Colon (tissue), 2 donors: ENCODE measurements around the gene APEX1.
"Not testable (repeated sequence)": the region's sequence is repeated elsewhere in the genome, so short reads cannot be mapped to it uniquely, and the experiment has no call there.

Experiments
- FAIRE-seq: peaks from 2 replicates; lab custom pipeline; 2012; peaks lifted over from hg19 to GRCh38; lab: Jason Lieb, UNC
- donor health status: control.
- donor health status: control.

Gene APEX1

DNA sequence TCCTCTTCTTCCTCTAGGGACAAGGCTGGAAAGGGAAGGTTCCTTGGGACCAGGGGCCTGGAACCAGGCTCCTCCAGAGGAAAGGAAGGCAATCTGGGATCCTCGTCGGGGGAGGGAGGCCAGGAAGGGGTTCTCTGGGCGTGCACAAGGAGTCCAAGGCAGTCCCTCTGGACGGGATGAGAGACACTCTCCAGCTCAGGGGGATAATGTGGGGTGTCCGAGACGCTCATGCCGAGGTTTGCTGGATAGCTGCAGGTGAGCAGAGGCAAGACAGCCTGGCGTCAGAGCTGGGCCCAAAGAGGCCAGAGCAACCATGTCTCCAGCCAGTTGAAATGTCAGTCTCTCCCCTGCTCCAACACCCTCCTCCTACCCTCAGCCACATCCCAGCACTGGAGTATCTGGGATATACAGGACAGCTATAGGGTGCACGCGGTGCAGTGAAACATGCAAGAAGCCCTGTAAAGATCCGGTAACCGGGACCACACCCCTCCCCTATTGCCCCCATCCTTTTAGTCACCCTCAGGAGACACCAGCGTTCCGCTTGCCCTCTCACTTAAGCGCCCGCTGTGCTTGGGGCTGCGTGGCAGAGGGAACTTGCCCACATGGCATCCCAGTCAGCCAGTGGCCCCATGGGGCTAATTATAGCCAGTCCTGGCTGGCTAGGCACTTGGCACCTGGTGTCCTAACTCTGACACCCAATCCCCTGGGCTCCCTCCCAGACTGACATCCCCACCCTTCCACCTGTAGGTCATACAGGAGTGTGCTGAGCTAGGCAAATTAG lies 19.3 kb upstream of the APEX1 start, which contains the start of gene KLHL33:
KLHL33 (minus strand) TSS at position 585 of the 781 bp plus-strand sequence; CDS start at position 230, 355 bp downstream.
- no peak for FAIRE-seq

DNA sequence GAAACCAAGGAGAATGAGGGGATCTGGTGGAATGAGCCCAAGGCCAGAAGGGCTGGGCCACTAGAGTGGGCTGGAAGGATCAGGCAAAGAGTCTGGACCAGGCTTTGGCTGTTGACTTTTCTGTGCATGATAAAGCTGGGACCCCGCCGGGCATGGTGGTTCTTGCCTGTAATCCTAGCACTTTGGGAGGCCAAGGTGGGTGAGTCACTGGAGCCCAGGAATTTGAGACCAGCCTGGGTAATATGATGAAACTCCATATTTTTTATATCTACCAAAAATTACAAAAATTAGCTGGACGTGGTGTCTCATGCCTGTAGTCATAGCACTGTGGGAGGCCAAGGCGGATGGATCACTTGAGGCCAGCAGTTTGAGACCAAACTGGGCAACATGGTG lies 18.7 kb upstream of the APEX1 start:
- no peak for FAIRE-seq

GRCh38 chr14:20438664-20439063 lies 16.4 kb upstream of the APEX1 start:
- FAIRE-seq = no peak

GRCh38 chr14:20440465-20440864 lies 14.6 kb upstream of the APEX1 start:
- FAIRE-seq = no peak

DNA sequence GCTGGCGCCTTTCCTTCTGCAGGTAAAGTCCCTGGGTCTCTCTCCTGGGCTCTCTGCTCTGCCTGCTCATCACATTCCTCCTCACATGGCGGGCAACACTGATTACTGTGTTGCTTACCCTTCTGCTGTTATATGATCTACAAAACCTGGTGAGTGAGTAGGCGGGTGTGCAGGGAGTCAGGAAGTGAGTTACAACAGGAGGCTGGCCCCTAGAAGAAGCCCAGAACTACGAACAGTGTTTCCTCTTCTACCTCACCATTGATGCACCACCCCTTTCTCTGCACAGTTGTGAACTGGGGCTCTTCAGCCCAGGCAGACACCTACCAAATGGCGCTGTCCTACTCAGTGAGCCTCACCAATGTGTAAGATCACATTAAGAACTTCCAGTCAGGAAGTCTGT lies 14.1 kb upstream of the APEX1 start:
- FAIRE-seq = no peak

DNA sequence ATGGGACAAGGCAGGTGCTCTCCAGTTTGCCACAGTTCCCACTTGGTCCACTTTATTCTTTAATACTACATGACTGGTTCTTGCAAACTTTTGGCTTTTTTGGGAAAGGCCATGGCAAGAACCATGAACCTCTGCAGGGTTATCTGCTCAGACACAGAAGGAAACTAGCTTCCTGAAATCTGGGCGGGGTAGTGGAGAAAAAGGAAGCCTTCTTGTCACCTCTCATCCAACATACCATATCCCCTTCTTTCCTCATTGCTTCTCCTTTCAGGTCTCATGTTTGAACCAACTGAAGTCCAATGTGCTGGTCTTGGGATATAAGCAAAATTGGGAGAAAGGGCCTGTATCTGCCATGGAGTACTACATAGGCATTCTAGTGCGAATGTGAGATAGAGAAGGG lies 13.6 kb upstream of the APEX1 start:
- no peak for FAIRE-seq

- not testable (repeated sequence) for FAIRE-seq
Measured at GRCh38 chr14:20443650-20444049, 11.4 kb upstream of the APEX1 start.

- no peak for FAIRE-seq
Measured at GRCh38 chr14:20446889-20447288, 8.1 kb upstream of the APEX1 start.

DNA sequence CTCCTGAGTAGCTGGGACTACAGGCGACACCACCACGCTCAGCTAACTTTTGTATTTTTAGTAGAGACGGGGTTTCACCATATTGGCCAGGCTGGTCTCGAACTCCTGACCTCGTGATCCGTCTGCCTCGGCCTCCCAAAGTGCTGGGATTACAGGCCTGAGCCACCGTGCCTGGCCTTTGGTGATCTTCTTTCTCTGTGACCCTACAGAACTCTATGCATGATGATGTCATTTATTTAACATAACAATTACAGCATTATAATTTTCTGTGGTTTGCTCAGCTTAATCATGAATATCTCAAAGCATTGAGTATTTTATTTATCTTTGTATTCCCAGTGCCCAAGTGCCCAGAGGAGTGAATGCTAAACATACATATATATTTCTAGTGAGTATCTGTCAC lies 2.2 kb upstream of the APEX1 start:
- not testable (repeated sequence) for FAIRE-seq

DNA sequence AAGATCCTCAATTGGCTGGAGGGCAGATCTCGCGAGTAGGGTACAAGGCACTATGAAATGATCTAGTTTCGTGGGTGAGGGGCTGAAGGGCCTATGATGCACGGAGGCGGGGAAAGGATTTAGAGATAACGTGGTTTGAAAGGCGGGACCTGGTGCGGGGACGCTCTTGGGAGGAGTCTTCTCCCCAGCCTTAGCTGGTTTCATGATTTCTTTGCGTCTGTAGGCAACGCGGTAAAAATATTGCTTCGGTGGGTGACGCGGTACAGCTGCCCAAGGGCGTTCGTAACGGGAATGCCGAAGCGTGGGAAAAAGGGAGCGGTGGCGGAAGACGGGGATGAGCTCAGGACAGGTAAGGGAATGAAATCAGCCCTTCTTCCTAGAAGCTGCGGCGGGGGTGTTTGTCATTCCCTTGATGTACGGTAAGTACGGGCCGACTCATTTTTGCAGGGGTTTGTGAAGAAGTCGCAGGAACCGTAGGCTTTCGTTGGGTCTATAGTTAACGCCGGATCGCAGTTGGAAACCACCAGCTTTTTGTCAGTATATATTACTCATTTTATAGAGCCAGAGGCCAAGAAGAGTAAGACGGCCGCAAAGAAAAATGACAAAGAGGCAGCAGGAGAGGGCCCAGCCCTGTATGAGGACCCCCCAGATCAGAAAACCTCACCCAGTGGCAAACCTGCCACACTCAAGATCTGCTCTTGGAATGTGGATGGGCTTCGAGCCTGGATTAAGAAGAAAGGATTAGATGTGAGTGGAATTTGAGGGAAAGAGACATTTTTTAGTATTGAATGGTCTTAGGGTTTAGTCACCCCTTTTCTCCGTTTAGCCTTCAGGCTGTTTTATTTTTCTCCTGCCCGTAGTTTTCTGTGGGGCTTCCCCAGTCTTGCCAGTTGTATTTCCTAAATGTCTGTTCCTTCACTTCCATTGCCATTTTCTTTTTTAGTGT lies 602 bp downstream of the APEX1 start:
- FAIRE-seq = no peak

GRCh38 chr14:20456971-20457370 lies 1.9 kb downstream of the APEX1 start:
- no peak for FAIRE-seq

DNA sequence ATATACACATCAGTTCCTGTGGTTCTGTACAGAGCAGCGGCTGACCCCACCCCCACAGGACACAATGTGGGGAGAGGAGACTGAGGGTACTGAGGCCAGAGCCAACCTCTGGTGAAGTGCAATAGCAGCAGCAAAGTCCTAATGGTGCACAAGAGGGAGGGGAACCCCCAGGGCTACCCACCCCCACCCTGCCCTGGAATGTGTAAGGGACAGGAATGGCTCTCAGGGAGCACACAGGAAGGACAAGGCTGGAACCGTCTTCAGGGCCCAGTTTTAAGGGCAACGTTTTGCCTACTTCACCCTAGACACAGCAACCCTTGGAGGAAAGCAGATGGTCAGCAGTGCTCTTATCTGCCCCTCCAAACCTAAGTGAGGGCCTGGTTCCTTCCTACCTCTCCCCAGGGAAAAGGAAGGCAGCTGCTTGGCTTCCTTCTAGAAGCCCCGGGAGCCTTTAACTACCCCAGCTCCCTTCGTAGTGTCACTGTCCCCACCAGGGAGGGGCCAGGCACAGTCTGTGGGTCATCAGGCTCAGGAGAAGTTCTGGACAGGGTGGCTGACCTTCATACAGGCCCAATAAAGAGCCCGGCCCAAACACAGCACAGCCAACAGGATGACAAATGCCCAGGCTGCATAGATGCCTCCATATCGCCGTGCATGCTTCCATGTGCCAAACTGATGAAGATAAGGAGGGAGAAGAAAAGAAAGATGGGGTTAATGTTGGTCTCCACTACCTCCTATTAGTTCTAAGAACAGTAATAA lies 3.2 kb downstream of the APEX1 start:
- no peak for FAIRE-seq

DNA sequence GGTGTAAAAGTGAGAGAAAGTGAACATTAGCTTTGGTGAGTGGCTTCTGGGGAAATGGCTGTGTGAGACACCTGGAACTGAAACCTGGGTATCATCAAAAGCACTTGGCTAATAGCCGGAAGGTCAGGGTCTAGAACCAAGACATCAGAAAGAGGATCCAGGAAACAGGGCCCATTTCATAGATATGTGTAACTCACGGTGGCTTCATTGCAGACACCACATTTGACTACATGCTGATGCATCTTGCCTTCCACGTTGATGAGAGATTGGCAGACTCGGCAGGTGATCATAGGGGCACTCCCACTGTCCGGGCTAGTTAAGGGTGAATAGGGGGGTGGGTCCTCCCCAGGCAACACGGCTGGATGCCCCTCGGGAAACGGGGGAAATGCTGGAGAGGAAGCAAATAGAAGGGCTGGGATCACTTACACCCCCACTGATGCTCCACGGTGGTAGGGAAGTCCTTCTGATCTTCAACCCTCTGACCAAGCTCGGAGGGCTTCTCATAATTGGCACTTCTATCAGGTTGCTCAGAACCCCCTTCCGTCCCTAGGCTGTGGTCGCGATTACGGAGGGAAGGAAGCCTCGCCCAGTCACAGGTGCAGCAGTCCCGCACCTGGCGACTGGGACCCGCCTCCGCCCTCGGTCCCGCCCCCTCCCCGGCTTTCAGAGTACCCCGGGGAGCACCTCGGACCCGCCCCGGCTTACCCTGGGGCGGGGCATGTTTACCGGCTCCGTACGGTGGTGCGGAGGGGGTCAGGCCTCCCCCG lies 5.6 kb downstream of the APEX1 start:
- FAIRE-seq = no peak

DNA sequence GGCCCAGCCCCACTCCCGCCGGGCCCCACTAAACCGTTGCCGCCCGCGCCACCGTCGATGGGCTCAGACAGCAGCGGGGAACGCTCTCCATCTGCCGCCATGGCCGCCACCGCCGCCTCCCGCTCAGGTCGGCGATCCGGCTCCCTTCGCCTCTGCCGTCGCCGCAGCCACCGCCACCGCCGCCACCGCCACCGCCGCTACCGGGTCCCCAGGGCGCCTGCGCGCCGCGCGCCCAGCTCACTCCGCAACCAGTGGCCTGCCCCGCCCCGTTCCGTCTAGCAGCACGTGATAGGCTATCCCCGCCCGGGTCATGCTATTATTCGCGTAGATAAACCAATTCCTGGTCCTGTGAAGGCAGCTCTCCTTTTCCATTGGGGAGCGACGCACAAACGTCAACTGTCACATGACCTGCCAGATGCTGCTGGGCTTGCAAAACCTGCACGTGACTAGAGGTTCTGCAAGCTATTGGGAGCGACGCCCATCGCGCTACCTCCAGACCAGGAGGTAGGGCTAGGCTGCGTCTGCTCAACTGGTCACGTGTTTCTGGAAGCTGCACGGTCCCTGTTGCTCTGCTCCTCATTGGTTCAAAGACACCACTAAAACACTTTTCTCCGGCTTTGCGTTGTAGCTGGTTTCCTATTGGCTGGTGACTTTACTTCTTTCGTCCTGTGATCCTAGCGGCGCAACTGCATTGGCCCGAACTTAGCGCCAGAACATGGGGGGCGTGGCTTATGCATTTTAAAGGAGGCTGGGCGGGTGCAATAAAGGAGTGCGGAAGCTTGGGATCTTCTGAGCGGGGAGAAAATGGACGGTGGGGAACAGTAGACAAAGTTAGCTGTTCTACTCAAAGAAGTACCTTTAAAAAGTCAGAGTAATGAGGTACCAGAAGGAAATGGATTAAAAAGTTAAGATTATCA lies 6.5 kb downstream of the APEX1 start, which contains the start of gene PIP4P1:
PIP4P1 (minus strand) TSS at position 210 of the 917 bp plus-strand sequence; CDS start at position 101, 109 bp downstream.
- FAIRE-seq = peak; percentile 94

GRCh38 chr14:20468764-20469241 lies 13.8 kb downstream of the APEX1 start:
- no peak for FAIRE-seq

GRCh38 chr14:20469242-20469889 lies 14.3 kb downstream of the APEX1 start, which contains the start of gene PNP:
TSS of gene PNP (plus strand) at chr14:20469406. CDS start at chr14:20469525, 119 bp downstream.
- FAIRE-seq = no peak

GRCh38 chr14:20469890-20470602 lies 15.0 kb downstream of the APEX1 start:
- FAIRE-seq = no peak

- FAIRE-seq = no peak
Measured at GRCh38 chr14:20470603-20470901, 15.5 kb downstream of the APEX1 start.
